Mesodermal cell (in vitro differentiated cells): ENCODE data around the gene RPS8.
"Not testable (repeated sequence)": the region's sequence is repeated elsewhere in the genome, so short reads cannot be mapped to it uniquely, and the experiment has no call there.

Experiments
- H3K27ac ChIP-seq: 2 replicates; pipeline ENCODE4 v1.7.0; 2013; ENCODE audit warnings: mild to moderate bottlenecking, low read depth, low read length, moderate library complexity; ENCODE audit not compliant: severe bottlenecking
- H3K36me3 ChIP-seq: 2 replicates; pipeline ENCODE4 v1.7.1; 2013; ENCODE audit warnings: mild to moderate bottlenecking, low read length, moderate library complexity; ENCODE audit not compliant: control insufficient read depth, insufficient read depth
- H3K4me1 ChIP-seq: one replicate; pipeline ENCODE4 v1.7.1; 2013; ENCODE audit warnings: mild to moderate bottlenecking, low read length; ENCODE audit not compliant: insufficient read depth, control insufficient read depth, poor library complexity, severe bottlenecking
- H3K4me3 ChIP-seq: 2 replicates; pipeline ENCODE4 v1.7.0; 2013; ENCODE audit warnings: low read length, control low read depth, mild to moderate bottlenecking; ENCODE audit not compliant: insufficient read depth, poor library complexity, severe bottlenecking; ENCODE audit errors: extremely low read depth
- H3K9me3 ChIP-seq: 2 replicates; pipeline ENCODE4 v1.7.1; 2013; ENCODE audit warnings: mild to moderate bottlenecking, low read length, moderate library complexity; ENCODE audit not compliant: control insufficient read depth
- WGBS, 2 experiments: methylation state at CpG; one replicate each; pipeline ENCODE4 v1.1.5; 2013; ENCODE audit warnings: missing lambda C conversion rate in 2 of 2; ENCODE audit not compliant: insufficient coverage in 2 of 2; 5-methylcytosine and 5-hydroxymethylcytosine counted together

RPS8 gene

DNA sequence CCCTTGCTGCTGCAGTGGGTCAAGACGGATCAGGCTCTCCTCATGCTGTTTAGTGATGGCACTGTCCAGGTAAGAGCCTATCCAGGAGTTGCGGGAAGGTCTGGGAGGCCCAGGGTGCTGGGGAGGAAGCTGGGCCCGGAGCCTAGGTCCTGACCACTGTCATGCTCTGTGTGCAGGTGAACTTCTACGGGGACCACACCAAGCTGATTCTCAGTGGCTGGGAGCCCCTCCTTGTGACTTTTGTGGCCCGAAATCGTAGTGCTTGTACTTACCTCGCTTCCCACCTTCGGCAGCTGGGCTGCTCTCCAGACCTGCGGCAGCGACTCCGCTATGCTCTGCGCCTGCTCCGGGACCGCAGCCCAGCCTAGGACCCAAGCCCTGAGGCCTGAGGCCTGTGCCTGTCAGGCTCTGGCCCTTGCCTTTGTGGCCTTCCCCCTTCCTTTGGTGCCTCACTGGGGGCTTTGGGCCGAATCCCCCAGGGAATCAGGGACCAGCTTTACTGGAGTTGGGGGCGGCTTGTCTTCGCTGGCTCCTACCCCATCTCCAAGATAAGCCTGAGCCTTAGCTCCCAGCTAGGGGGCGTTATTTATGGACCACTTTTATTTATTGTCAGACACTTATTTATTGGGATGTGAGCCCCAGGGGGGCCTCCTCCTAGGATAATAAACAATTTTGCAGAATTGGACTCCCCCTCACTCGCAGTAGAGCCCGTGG is 30.1 kb downstream of the RPS8 start:
- Histone ChIP-seq H3K4me1 (peaks cover 72% of the 10 kb centered on the region), H3K36me3 (peaks cover 60% of the 10 kb centered on the region), H3K4me3 (no peak overlapping the region), H3K27ac (peak overlapping the region; percentile 100), H3K9me3 (no peaks in the 10 kb centered on the region)
- 96 to 97% methylated on average over 17 to 19 of the region's 20 CpGs for WGBS, 2 experiments

DNA sequence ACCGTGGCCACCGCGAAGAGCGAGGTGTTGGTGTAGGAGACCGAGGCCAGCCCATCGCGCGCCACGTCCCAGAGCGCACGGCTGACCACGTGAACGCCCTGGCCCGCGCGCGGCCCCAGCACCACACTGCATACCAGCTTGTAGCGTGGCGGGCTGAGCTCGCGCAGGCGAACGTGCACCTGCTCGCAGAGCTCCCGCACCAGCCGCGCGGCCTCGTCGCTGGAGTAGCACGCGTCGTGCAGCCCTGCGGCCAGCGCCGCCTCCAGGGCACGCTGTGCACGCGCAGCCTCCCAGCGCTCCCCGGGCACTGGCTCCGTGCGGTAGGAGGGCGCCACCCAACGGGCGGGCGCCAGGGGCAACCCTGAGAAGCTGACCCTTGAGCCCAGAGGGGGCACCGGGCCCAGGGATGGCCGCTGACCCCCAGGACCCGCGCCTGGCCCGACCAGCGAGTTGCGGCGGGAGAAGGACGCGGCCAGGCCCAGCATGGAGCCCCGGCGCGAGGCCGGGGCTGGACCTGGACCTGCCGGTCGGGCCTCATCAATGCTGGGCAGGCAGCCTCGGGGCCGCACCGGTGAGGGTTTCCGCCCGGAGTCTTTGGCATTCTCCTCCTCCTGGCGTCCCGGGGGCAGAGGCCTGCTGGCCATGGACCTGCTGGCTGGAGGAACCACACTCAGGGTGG is 30.8 kb downstream of the RPS8 start:
- WGBS, 2 experiments: 95 to 98% methylated on average over 43 to 65 of the region's 70 CpGs
- Histone ChIP-seq H3K27ac (peak overlapping the region; percentile 100), H3K4me3 (no peak overlapping the region), H3K9me3 (no peaks in the 10 kb centered on the region), H3K4me1 (peaks cover 79% of the 10 kb centered on the region), H3K36me3 (peaks cover 62% of the 10 kb centered on the region)

DNA sequence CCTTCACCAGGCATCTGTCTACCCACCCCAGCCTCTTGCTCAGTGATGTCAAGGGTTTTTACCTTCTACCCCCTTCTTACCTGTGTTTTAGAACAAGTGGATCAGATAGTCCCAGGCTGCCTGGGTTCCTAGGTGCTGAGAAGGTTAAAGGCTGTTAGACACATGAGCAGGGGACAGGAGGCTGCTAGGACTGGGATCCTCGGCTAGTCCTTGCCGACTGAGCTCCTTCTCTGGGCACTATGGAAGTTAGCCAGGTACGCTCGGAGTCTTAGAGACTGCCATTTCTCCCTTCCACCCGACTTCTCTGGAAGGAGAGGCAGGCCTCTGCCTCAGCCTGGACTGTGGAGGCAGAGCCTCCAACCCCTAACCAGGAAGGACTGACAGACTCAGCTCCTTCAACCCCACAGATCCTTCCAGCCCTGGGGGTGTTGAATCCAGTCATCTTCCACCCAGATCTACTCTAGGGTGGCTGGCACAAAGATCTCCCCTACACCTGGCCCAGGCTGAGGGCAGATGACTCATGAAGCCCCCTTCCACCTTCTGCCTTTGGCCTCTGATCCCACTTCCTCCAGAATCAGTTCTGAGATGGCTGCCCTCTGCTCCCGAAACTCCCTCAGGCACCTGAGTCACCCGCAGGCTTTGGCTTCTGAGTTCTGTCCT is 31.5 kb downstream of the RPS8 start, which contains the start of gene DYNLT4:
DYNLT4 (minus strand) TSS at position 648 of the 660 bp plus-strand sequence. CDS start 683 bp downstream, outside the sequence.
- 70 to 79% methylated on average over 3 to 6 of the region's 7 CpGs for WGBS, 2 experiments
- Histone ChIP-seq H3K27ac (peak within 1 kb of the TSS; percentile 100), H3K9me3 (no peaks in the 10 kb centered on the region), H3K4me3 (peak within 1 kb of the TSS; percentile 32), H3K36me3 (peaks cover 59% of the 10 kb centered on the region), H3K4me1 (peaks cover 83% of the 10 kb centered on the region)

DNA sequence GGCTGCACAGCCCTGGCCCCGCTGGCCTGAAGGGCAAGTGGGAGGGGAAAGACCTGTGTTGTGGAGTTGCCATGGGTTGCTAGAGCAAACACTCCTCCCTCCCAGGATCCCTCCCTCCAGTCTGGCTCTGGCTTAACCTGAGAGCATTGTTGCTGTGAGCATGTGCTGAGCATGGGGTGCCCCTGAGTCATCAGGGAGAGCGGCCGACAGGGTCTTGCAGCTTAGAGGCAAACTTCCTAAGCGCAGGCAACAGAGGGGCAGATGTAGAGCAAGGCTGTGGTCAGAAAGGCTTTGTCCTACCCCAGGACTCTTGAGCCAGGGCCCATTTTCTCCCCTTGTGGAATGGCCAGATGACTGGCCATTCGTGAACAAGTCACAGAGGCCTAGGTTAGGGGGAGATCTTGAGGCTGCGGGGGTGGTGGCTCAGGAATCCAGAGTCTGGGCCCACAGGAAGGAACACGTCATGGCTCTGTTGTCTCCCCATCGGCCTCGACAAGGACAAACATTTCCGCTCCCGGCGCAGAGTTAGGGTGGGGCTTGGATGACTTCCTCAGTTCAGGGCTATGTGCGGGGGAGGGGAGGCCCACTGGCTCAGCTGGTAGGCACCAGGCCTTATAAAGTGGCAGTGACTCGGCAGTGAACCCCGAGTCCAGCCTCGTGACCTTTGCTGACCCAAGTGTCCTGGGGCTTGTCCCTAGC is 32.2 kb downstream of the RPS8 start:
- H3K9me3 ChIP-seq: no peaks in the 10 kb centered on the region
- H3K27ac ChIP-seq: peak overlapping the region; percentile 100
- peak overlapping the region; percentile 32 for H3K4me3 ChIP-seq
- H3K36me3 ChIP-seq: peaks cover 54% of the 10 kb centered on the region
- peaks cover 83% of the 10 kb centered on the region for H3K4me1 ChIP-seq
- 18 to 26% methylated on average over 15 of the region's 16 CpGs for WGBS, 2 experiments

DNA sequence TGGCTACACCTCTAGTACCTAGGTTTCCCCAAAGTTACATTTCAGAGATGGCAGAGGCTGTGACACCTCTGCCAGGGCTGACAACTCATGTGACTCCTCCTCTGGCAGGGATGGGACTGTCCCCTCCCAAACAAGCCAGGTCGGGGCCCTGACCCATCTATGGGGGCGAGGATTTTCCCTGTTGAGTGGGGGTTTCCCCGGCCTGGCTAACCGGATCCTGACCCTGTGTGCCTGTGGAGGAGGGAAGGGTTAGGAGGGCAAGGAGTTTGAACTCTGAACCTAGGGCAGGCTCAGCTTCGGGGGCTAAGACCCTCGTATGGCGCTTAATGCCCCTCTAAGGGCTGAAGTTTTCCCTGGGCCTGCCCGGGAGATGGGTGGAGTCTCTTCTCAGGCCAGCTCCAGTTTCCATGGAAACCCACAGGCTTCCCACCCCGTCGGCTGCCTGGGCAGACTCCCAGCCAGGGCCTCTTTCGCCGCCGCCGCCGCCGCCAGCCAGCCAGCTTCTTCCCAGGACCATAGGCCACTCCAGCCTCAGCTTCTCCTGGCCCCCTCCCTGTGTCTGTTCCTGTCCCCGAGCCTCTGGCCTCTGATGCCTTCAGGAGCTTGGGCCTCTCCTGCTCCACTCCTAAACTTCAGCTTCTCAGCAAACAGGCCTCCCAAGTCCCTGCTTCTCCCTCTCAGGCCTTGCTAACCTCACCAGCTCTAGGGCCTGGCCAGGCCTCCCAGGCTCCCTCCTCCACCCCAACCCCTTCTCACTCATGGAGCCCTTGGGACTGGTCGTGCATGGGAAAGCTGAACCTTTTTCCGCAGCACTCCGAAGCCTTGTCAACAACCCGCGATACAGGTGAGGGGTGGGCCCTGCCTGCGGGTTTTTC is 33.0 kb downstream of the RPS8 start, which contains the start of gene BTBD19:
BTBD19 (plus strand) TSS at position 461 of the 875 bp plus-strand sequence; CDS start at position 759, 298 bp downstream.
- Histone ChIP-seq H3K27ac (peak within 1 kb of the TSS; percentile 100), H3K4me1 (peaks cover 78% of the 10 kb centered on the region), H3K9me3 (no peaks in the 10 kb centered on the region), H3K4me3 (peak within 1 kb of the TSS; percentile 32), H3K36me3 (peaks cover 51% of the 10 kb centered on the region)
- 25 to 26% methylated on average over 22 of the region's 23 CpGs for WGBS, 2 experiments

DNA sequence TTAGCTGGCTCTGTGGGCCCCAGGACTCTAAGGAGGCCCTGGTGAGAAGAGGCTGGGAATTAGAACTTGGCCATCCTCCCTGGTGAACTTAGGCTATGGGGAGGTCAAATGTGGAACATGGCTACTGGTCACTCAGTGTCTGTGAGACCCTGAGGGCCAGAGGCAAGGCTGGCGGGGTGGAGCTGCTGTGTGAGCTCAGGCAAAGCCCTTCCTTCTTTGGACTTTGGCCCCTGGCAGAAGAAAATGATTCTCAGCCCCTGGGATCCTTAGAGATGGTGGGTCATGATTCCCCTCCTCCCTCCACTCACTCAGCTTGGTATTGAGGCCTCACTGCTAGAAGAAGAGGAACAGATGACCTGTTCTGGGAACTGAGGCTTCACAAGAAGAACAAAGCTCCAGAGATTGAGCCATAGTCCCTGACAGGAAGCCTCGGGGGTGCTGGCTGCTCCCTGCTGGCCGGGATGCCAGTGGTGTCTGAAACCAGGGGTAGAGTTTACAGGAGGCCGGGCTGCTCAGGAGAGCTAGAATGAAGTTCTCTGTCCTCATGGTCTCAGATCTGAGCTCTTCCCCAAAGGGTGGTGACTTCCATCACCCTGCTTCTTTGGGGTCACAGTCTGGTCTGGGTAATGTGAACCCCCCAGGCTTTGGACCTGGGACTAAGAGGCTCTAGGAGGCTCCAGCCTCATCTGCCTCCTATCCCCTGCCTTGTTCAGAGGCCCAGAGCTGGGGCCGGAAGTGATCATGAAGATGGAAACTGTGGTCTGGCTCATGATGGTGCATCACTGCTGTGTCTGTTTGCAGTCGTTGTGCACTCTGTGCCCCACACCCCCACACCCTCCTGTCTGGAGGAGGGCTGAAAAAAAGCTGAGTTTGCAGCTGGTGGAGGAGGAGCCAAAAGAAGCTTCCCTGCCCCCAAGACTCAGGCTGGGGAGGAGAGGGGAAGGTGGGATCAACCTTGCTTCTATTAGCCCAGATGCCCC is 33.9 kb downstream of the RPS8 start:
- Histone ChIP-seq H3K36me3 (peaks cover 48% of the 10 kb centered on the region), H3K27ac (peak overlapping the region; percentile 100), H3K4me3 (peak overlapping the region; percentile 32), H3K4me1 (peaks cover 69% of the 10 kb centered on the region), H3K9me3 (no peaks in the 10 kb centered on the region)
- WGBS, 2 experiments: 72 to 82% methylated on average over 3 of the region's 6 CpGs

DNA sequence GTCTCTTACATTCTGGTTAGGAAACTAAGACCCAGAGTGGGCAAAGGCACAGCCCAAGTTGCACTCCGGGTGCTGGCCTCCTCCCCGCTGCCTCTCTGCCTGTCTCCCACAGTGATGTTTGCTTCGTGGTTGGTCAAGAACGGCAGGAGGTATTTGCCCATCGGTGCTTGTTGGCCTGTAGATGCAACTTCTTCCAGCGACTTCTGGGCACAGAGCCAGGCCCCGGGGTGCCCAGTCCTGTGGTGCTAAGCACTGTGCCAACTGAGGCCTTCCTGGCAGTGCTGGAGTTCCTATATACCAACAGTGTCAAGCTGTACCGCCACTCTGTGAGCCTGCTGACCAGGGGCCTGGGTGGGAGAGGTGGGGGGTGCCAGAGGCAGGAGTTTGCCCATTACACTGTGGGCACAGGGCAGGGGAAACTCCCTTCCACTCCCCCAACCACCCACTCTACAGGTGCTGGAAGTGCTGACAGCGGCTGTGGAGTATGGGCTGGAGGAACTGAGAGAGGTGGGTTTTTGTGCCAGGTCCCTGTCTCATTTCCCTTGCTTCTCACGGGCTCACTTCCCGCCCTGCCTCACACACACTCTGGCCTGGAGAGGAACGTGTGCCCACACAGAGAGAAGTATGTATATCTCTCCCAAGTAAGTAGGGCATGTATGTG is 34.9 kb downstream of the RPS8 start:
- Histone ChIP-seq H3K9me3 (no peaks in the 10 kb centered on the region), H3K36me3 (peaks cover 48% of the 10 kb centered on the region), H3K4me1 (peaks cover 68% of the 10 kb centered on the region), H3K4me3 (no peak overlapping the region), H3K27ac (peak overlapping the region; percentile 100)
- WGBS, 2 experiments: 94% methylated on average over 7 of the region's 12 CpGs

DNA sequence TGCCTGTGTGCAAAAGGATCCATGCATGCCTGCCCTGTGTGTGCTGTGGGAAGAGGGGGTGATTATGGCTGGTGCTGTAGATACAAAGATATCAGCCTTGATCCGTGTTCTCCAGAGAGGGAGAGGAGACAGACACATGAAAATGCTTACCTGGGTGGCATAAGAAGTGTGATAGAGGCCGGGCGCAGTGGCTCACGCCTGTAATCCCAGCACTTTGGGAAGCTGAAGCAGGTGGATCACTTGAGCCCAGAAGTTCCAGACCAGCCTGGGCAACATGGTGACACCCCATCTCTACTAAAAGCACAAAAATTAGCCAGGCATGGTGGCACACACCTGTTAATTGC is 35.4 kb downstream of the RPS8 start:
- H3K36me3 ChIP-seq: peaks cover 48% of the 10 kb centered on the region

DNA sequence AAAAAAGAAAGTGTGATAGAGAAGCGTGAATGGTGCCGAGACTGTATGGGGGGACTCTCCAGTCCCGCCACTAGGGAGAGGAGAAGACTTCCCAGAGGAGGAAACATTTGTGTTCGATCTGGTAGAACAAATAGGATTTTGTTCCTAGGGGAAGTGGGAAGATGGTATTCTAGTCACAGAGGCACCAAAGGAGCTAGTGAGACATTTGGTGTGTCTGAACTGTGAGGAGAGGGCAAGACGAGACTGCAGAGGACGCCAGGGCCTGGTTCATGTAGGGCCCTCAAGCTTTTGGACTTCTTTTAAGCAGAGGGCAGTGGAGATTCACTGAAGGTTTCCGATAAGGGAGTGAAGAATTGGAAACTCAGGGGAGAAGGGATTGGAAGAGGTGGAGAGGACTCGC is 35.9 kb downstream of the RPS8 start:
- WGBS, 2 experiments: 81 to 83% methylated on average over 7 to 8 of the region's 8 CpGs
- Histone ChIP-seq H3K36me3 (peaks cover 46% of the 10 kb centered on the region), H3K9me3 (no peaks in the 10 kb centered on the region), H3K4me3 (no peak overlapping the region), H3K4me1 (peaks cover 59% of the 10 kb centered on the region), H3K27ac (peak overlapping the region; percentile 91)

More for the DNA sequence above, 35.4 kb downstream of the RPS8 start:
- Histone ChIP-seq H3K4me1 (peaks cover 64% of the 10 kb centered on the region), H3K27ac (peak overlapping the region; percentile 91)
- WGBS, 2 experiments: 100% methylated on average over 4 of the region's 4 CpGs
- not testable (repeated sequence) for H3K9me3 ChIP-seq, H3K4me3 ChIP-seq
